OCI-LY7 (cell line): ENCODE results near the gene SF3A1. TPM values are rescaled to one million over a fixed set of nuclear protein-coding genes. Genes with fewer than 3 reads are reported as not detected.

Experiments
- BruUV-seq: library from RNA; stranded (reverse); fragments of 400-500 nt; replicated peaks from 2 replicates; lab custom pipeline; 2021; lab: Mats Ljungman, UMichigan
- CTCF ChIA-PET: fragments of 300-600 bp; sonication (Branson Sonifier 250); formaldehyde crosslinking; loops from one replicate; lab custom pipeline; 2022; ENCODE audit warnings: antibody characterized with exemption; ENCODE audit not compliant: unreplicated experiment; lab: Charles Lee
- POLR2A ChIA-PET: fragments of 300-600 bp; sonication (Branson Sonifier 250); formaldehyde crosslinking; loops from one replicate; lab custom pipeline; 2022; ENCODE audit warnings: antibody characterized with exemption; lab: Charles Lee
- DNase-seq: peaks from one replicate; pipeline ENCODE4 v3.0.0-alpha.2; 2015; ENCODE audit warnings: low spot score
- H2AFZ ChIP-seq: fragments of 200-600 bp; sonication (generic), shearing (Covaris generic); 2 replicates; pipeline ENCODE4 v1.6.1; 2014; ENCODE audit warnings: mild to moderate bottlenecking, antibody characterized with exemption, low read length, moderate library complexity
- H3K27ac ChIP-seq: fragments of 200-600 bp; sonication (generic); 2 replicates; pipeline ENCODE4 v1.5.1; 2014; ENCODE audit warnings: mixed run types, low read depth, mild to moderate bottlenecking, moderate library complexity, low read length, inconsistent platforms; ENCODE audit not compliant: poor library complexity, severe bottlenecking
- H3K36me3 ChIP-seq: fragments of 200-600 bp; sonication (generic); 2 replicates; pipeline ENCODE4 v1.6.1; 2014; ENCODE audit warnings: mild to moderate bottlenecking, antibody characterized with exemption, low read length, moderate library complexity, mixed read lengths; ENCODE audit not compliant: insufficient read depth
- H3K4me1 ChIP-seq: fragments of 200-600 bp; sonication (generic); 2 replicates; pipeline ENCODE4 v1.5.1; 2014; ENCODE audit warnings: mild to moderate bottlenecking, low read length; ENCODE audit not compliant: insufficient read depth, poor library complexity, severe bottlenecking
- H3K4me2 ChIP-seq: fragments of 200-600 bp; sonication (generic); 2 replicates; pipeline ENCODE4 v1.6.1; 2014; ENCODE audit warnings: mild to moderate bottlenecking, low read length
- H3K4me3 ChIP-seq: fragments of 200-600 bp; sonication (generic); 2 replicates; pipeline ENCODE4 v1.5.1; 2014; ENCODE audit warnings: mild to moderate bottlenecking, low read depth, low read length; ENCODE audit not compliant: poor library complexity, severe bottlenecking
- H3K79me2 ChIP-seq: fragments of 200-600 bp; sonication (generic); 2 replicates; pipeline ENCODE4 v1.6.1; 2016; ENCODE audit warnings: low read depth, mild to moderate bottlenecking, low read length, moderate library complexity, mixed read lengths; ENCODE audit not compliant: insufficient read depth
- H3K9me2 ChIP-seq: fragments of 200-600 bp; sonication (generic); 2 replicates; pipeline ENCODE4 v1.6.1; 2016; ENCODE audit warnings: mild to moderate bottlenecking, low read length, mixed read lengths; ENCODE audit not compliant: insufficient read depth
- H3K9me3 ChIP-seq: fragments of 200-600 bp; sonication (generic); 2 replicates; pipeline ENCODE4 v1.6.1; 2014; ENCODE audit warnings: mild to moderate bottlenecking, mixed run types, low read length, mixed read lengths
- H4K20me1 ChIP-seq: fragments of 200-600 bp; sonication (generic); 2 replicates; pipeline ENCODE4 v1.6.1; 2014; ENCODE audit warnings: mild to moderate bottlenecking, antibody characterized with exemption, low read length, moderate library complexity, mixed read lengths; ENCODE audit not compliant: insufficient read depth
- EZH2phosphoT487 ChIP-seq: fragments of 200-600 bp; sonication (generic); IDR thresholded peaks from 2 replicates; pipeline ENCODE4 v1.6.1; 2018; ENCODE audit warnings: low read depth, borderline replicate concordance, mild to moderate bottlenecking, mixed run types, antibody characterized with exemption, low read length, moderate library complexity, mixed read lengths
- intact Hi-C: fragments of 100-400 bp; cut with micrococcal nuclease; formaldehyde crosslinking; loops from one replicate; pipeline ENCODE4 v1.10.0; 2022; ENCODE audit not compliant: unreplicated experiment
- total RNA-seq, 2 experiments: library from RNA; depleted of rRNA in 1 of 2; stranded (reverse); fragments of >200 nt in 1 of 2; shearing (Covaris generic) in 1 of 2; gene quantifications; 2 replicates each; pipeline ENCODE4 v1.2.3, GENCODE V29; 2014 to 2022
- TF ChIP-seq, protein P1 (sequence below): fragments of 200-600 bp; sonication (generic); conservative IDR thresholded peaks from 2 replicates; pipeline ENCODE4 v1.5.1; 2014; ENCODE audit warnings: mild to moderate bottlenecking, antibody characterized with exemption, low read length, moderate library complexity, mixed read lengths

SF3A1 gene
- total RNA-seq, 2 experiments from 2014 or later = 71.8 to 200 TPM

DNA sequence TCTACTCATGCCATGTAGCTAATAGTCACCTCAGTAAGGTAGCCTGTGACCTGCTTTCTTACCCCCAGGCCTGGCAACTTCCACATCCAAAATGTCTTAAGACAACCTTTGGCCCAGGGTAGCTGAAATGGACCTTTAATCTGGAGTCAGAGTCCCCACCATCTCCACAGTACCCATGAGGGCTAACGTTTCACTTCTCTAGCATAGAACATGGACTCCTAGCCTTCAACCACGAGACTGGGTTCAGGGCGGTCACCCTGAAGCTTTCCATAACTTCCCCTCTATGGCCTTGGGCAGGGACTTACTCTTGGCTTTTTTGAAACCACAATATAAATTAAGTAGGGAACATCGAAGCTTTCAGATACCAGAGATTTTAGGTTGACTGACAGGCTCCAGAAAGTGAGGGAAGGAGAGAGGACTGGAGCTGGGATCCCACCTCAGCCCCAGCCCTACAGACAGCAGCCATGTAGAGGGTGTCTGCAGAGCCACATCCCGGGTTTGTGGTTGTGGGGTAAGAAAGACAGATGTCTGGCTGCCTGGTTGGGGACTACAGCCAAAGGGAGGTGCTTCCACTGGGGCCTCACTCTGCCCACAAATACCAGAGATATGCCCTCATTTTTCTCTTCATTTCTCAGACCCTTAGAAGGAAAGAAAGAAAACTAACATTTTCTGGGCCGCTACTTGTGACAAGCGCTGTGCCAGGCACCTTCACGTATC, 32.5 kb downstream of the SF3A1 start:
- H3K36me3 ChIP-seq = peaks cover 9% of the 10 kb centered on the region; the same call in 1 of the 2 replicates
- H3K9me2 ChIP-seq = no peaks in the 10 kb centered on the region
- no peak overlapping the region for H2AFZ ChIP-seq
- BruUV-seq = no TSS peak
- H3K4me3 ChIP-seq = no peak overlapping the region
- H4K20me1 ChIP-seq = no peaks in the 10 kb centered on the region
- ChIA-PET POLR2A (interaction anchor here (0.6 kb wide), 1 partner anchor 1553 kb away, joined by 3 read pairs; no protein-coding TSS in a partner anchor), CTCF (interaction anchor here (0.9 kb wide), 1 partner anchor 36 kb away, joined by 3 read pairs; no protein-coding TSS in a partner anchor)
- H3K9me3 ChIP-seq = no peaks in the 10 kb centered on the region
- DNase-seq = no peak
- H3K4me2 ChIP-seq = peak overlapping the region; percentile 77; the same call in 1 of the 2 replicates
- H3K79me2 ChIP-seq = no peaks in the 10 kb centered on the region
- H3K4me1 ChIP-seq = peaks cover 33% of the 10 kb centered on the region
- no peak for TF ChIP-seq EZH2phosphoT487
- TF ChIP-seq, protein P1, sequence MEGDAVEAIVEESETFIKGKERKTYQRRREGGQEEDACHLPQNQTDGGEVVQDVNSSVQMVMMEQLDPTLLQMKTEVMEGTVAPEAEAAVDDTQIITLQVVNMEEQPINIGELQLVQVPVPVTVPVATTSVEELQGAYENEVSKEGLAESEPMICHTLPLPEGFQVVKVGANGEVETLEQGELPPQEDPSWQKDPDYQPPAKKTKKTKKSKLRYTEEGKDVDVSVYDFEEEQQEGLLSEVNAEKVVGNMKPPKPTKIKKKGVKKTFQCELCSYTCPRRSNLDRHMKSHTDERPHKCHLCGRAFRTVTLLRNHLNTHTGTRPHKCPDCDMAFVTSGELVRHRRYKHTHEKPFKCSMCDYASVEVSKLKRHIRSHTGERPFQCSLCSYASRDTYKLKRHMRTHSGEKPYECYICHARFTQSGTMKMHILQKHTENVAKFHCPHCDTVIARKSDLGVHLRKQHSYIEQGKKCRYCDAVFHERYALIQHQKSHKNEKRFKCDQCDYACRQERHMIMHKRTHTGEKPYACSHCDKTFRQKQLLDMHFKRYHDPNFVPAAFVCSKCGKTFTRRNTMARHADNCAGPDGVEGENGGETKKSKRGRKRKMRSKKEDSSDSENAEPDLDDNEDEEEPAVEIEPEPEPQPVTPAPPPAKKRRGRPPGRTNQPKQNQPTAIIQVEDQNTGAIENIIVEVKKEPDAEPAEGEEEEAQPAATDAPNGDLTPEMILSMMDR = no peak
- H3K27ac ChIP-seq = no peak overlapping the region
- intact Hi-C loops = no loop called here

DNA sequence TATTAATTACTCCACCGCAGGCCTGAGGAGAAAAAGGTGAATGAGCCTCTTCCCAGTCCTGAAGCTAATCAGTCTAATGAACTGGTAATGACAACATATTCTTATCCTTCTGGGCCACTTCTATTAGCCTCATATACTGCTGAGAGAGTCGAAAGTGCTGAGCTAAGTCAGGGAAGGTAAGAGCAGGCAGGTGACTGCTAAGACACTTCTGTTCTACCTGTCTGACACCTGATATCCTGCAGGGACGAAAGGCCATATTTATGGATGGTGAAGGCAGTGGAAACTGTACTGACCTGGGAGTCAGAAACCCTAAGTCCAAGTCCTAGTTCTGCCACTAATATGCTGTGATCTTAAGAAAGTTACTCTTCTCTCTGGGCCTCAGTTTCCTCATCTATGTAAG, 33.4 kb downstream of the SF3A1 start:
- intact Hi-C loops = no loop called here
- Histone ChIP-seq H3K9me3 (no peaks in the 10 kb centered on the region), H4K20me1 (no peaks in the 10 kb centered on the region), H3K4me1 (peaks cover 33% of the 10 kb centered on the region), H3K27ac (no peak overlapping the region), H2AFZ (no peak overlapping the region), H3K79me2 (no peaks in the 10 kb centered on the region), H3K4me3 (no peak overlapping the region), H3K9me2 (no peaks in the 10 kb centered on the region), H3K4me2 (no peak overlapping the region), H3K36me3 (no peaks in the 10 kb centered on the region)
- no peak for TF ChIP-seq EZH2phosphoT487
- TF ChIP-seq, protein P1 = no peak
- ChIA-PET CTCF (interaction anchor here (0.9 kb wide), 1 partner anchor 35 kb away, joined by 3 read pairs; no protein-coding TSS in a partner anchor), POLR2A (interaction anchor here (0.6 to 1.4 kb wide), 3 partner anchors 10 to 16 kb away, joined by 3 to 7 read pairs (median 3); no protein-coding TSS in a partner anchor)
- no TSS peak for BruUV-seq
- DNase-seq = no peak

DNA sequence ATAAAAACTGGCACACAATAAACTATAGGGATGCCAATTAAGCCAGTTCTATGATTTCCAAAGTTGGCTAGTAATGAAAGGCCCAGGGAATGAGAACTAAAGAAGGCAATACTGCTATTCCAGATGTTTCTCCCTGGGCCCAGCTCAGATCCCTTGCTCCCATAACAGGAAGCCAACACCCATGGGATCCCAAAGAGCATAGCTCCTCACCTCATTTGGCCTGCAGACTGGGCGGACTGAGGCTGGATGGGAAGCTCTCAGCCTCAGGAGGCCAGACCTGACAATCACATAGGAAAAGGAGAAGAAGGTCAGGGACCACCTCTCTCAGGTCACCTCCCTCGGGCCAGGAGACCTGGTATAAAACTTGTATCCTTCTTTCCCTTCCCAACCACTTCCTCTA, 35.2 kb downstream of the SF3A1 start:
- Histone ChIP-seq H3K4me3 (no peak overlapping the region), H3K79me2 (no peaks in the 10 kb centered on the region), H2AFZ (no peak overlapping the region), H3K27ac (no peak overlapping the region), H3K9me2 (no peaks in the 10 kb centered on the region), H3K4me2 (no peak overlapping the region), H3K36me3 (no peaks in the 10 kb centered on the region), H3K9me3 (no peaks in the 10 kb centered on the region), H4K20me1 (no peaks in the 10 kb centered on the region), H3K4me1 (peaks cover 22% of the 10 kb centered on the region)
- TF ChIP-seq, protein P1 = no peak
- TF ChIP-seq EZH2phosphoT487 = no peak
- POLR2A ChIA-PET = no interaction called here
- intact Hi-C loops = no loop called here
- CTCF ChIA-PET = no interaction called here
- BruUV-seq = no TSS peak
- DNase-seq = no peak
